SK-N-SH treated with all-trans-retinoic acid at 6 μM for 48 hours (cell line): ENCODE results near the gene AP3B1.

Experiments
- ARNTL ChIP-seq: fragments of 450-650 bp; formaldehyde crosslinking; IDR thresholded peaks from 2 replicates; pipeline ENCODE4 v1.5.0; 2020; ENCODE audit warnings: low read depth, mild to moderate bottlenecking, moderate library complexity, borderline replicate concordance
- ESRRG ChIP-seq: fragments of 250-450 bp; sonication (Bioruptor Pico); IDR thresholded peaks from 2 replicates; pipeline ENCODE4 v1.6.1; 2021; ENCODE audit warnings: mild to moderate bottlenecking
- PPARA ChIP-seq: fragments of 250-450 bp; sonication (Bioruptor Pico); IDR thresholded peaks from 2 replicates; pipeline ENCODE4 v1.5.0; 2020; ENCODE audit warnings: mild to moderate bottlenecking, borderline replicate concordance
- RARB ChIP-seq: fragments of 250-450 bp; sonication (Bioruptor Pico); IDR thresholded peaks from 2 replicates; pipeline ENCODE4 v1.8.0; 2021; ENCODE audit warnings: mild to moderate bottlenecking, moderate library complexity
- SNAI2 ChIP-seq: fragments of 250-450 bp; sonication (Bioruptor Pico); IDR thresholded peaks from 2 replicates; pipeline ENCODE4 v1.5.0; 2020; ENCODE audit warnings: mild to moderate bottlenecking, moderate library complexity
- TCF4 ChIP-seq: fragments of 250-450 bp; sonication (Bioruptor Pico); IDR thresholded peaks from 2 replicates; pipeline ENCODE4 v1.8.0; 2021; ENCODE audit warnings: mild to moderate bottlenecking, moderate library complexity, borderline replicate concordance
- TOX ChIP-seq: fragments of 250-450 bp; sonication (Bioruptor Pico); IDR thresholded peaks from 2 replicates; pipeline ENCODE4 v1.8.0; 2021; ENCODE audit warnings: mild to moderate bottlenecking, moderate library complexity, borderline replicate concordance
- ZFP3 ChIP-seq: fragments of 250-450 bp; sonication (Bioruptor Pico); IDR thresholded peaks from 2 replicates; pipeline ENCODE4 v1.5.0; 2020; ENCODE audit warnings: mild to moderate bottlenecking, moderate library complexity
- ZFP30 ChIP-seq: fragments of 450-650 bp; formaldehyde crosslinking; IDR thresholded peaks from 2 replicates; pipeline ENCODE4 v1.5.0; 2022; ENCODE audit warnings: mild to moderate bottlenecking, moderate library complexity
- ZNF8 ChIP-seq: fragments of 450-650 bp; formaldehyde crosslinking; IDR thresholded peaks from 2 replicates; pipeline ENCODE4 v1.5.0; 2020; ENCODE audit warnings: mild to moderate bottlenecking, moderate library complexity
- TF ChIP-seq, protein P1 (sequence below): fragments of 250-450 bp; sonication (Bioruptor Pico); IDR thresholded peaks from 2 replicates; pipeline ENCODE4 v1.8.0; 2020; ENCODE audit warnings: mild to moderate bottlenecking, moderate library complexity, borderline replicate concordance
- TF ChIP-seq, protein P2 (sequence below): fragments of 250-450 bp; sonication (Bioruptor Pico); IDR thresholded peaks from 2 replicates; pipeline ENCODE4 v1.5.0; 2020; ENCODE audit warnings: mild to moderate bottlenecking, moderate library complexity
- TF ChIP-seq, protein P3 (sequence below): fragments of 250-450 bp; sonication (Bioruptor Pico); IDR thresholded peaks from 2 replicates; pipeline ENCODE4 v1.5.1; 2020; ENCODE audit warnings: low read depth, mild to moderate bottlenecking, moderate library complexity

DNA sequence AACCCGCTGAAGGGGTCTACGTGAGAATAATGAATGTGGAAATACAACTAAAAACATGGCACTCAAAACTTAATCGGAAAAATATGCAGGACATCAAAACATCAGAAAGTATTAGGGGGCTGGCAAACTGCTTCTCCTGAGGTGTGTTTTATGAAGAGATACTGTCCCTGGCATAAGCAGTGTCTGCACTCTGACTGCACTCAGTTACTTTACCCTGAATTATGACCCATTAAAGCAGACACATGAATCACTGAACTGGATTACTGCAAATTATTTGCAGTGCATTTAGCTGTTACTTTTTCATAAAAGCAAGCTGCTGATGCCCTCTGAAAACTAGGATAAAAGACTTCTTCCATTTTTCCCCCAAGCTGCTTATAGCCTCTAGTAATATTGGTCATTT is 164.9 kb downstream of the AP3B1 start:
- TF ChIP-seq ZNF8 (no peak), ZFP30 (CRISPR knock-in tag) (no peak), ZFP3 (CRISPR knock-in tag) (no peak), ARNTL (CRISPR knock-in tag) (no peak), RARB (CRISPR knock-in tag) (no peak), TOX (CRISPR knock-in tag) (no peak), SNAI2 (CRISPR knock-in tag) (no peak), ESRRG (CRISPR knock-in tag) (no peak), PPARA (no peak), TCF4 (CRISPR knock-in tag) (no peak)
- TF ChIP-seq, protein P1, sequence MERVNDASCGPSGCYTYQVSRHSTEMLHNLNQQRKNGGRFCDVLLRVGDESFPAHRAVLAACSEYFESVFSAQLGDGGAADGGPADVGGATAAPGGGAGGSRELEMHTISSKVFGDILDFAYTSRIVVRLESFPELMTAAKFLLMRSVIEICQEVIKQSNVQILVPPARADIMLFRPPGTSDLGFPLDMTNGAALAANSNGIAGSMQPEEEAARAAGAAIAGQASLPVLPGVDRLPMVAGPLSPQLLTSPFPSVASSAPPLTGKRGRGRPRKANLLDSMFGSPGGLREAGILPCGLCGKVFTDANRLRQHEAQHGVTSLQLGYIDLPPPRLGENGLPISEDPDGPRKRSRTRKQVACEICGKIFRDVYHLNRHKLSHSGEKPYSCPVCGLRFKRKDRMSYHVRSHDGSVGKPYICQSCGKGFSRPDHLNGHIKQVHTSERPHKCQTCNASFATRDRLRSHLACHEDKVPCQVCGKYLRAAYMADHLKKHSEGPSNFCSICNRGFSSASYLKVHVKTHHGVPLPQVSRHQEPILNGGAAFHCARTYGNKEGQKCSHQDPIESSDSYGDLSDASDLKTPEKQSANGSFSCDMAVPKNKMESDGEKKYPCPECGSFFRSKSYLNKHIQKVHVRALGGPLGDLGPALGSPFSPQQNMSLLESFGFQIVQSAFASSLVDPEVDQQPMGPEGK (CRISPR knock-in tag), result no peak
- TF ChIP-seq, protein P2, sequence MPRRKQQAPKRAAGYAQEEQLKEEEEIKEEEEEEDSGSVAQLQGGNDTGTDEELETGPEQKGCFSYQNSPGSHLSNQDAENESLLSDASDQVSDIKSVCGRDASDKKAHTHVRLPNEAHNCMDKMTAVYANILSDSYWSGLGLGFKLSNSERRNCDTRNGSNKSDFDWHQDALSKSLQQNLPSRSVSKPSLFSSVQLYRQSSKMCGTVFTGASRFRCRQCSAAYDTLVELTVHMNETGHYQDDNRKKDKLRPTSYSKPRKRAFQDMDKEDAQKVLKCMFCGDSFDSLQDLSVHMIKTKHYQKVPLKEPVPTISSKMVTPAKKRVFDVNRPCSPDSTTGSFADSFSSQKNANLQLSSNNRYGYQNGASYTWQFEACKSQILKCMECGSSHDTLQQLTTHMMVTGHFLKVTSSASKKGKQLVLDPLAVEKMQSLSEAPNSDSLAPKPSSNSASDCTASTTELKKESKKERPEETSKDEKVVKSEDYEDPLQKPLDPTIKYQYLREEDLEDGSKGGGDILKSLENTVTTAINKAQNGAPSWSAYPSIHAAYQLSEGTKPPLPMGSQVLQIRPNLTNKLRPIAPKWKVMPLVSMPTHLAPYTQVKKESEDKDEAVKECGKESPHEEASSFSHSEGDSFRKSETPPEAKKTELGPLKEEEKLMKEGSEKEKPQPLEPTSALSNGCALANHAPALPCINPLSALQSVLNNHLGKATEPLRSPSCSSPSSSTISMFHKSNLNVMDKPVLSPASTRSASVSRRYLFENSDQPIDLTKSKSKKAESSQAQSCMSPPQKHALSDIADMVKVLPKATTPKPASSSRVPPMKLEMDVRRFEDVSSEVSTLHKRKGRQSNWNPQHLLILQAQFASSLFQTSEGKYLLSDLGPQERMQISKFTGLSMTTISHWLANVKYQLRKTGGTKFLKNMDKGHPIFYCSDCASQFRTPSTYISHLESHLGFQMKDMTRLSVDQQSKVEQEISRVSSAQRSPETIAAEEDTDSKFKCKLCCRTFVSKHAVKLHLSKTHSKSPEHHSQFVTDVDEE (CRISPR knock-in tag), result no peak
- TF ChIP-seq, protein P3, sequence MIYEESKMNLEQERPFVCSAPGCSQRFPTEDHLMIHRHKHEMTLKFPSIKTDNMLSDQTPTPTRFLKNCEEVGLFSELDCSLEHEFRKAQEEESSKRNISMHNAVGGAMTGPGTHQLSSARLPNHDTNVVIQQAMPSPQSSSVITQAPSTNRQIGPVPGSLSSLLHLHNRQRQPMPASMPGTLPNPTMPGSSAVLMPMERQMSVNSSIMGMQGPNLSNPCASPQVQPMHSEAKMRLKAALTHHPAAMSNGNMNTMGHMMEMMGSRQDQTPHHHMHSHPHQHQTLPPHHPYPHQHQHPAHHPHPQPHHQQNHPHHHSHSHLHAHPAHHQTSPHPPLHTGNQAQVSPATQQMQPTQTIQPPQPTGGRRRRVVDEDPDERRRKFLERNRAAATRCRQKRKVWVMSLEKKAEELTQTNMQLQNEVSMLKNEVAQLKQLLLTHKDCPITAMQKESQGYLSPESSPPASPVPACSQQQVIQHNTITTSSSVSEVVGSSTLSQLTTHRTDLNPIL, result no peak
